Measurements from ENCODE around the gene PLLP. TPM values are rescaled to one million over a fixed set of nuclear protein-coding genes. Genes with fewer than 3 reads are reported as not detected.

PLLP gene
- total RNA-seq, 4 donors from 2014 or later, result 4.4 to 13.5 (median 9.6) TPM

- no peak overlapping the region for H3K4me3 ChIP-seq
- peaks cover 0 to 17% (median 3%) of the 10 kb centered on the region in 4 donors for H3K4me1 ChIP-seq
- no peak for DNase-seq
- H3K36me3 ChIP-seq, result peaks cover 0 to 77% (median 19%) of the 10 kb centered on the region in 4 donors
- TF ChIP-seq EP300 (IDR thresholded peaks at IDR 0.05; ENCODE audit: low read depth) (no peak), POLR2AphosphoS5 (IDR thresholded peaks at IDR 0.05) (no peak), POLR2A (IDR thresholded peaks at IDR 0.05) (no peak), CTCF (IDR thresholded peaks at IDR 0.05) (no peak)
- peak overlapping the region; percentile 4 to 38 (median 31) for H3K27ac ChIP-seq
- WGBS, 2 donors (ENCODE audit: low coverage in 1 of 2), result 50 to 60% methylated on average over 3 to 8 of the region's 8 CpGs
- no peaks in the 10 kb centered on the region for H3K9me3 ChIP-seq
- no peaks in the 10 kb centered on the region for H3K27me3 ChIP-seq
- in situ Hi-C loops (cut with MboI; ENCODE audit: low pct_ligation_motif_present in 1 of 4, low pct_unique_long_range_greater_than_20kb in 1 of 4, low sequenced_read_pairs in 3 of 4), result no loop called here
- intact Hi-C loops (cut with DNase I; ENCODE audit: low total_unique reads), result no loop called here
These were observed 49.1 kb downstream of the PLLP start for GRCh38 chr16:57235128-57236021.

GRCh38 chr16:57234707-57235092 lies 49.8 kb downstream of the PLLP start:
- no peak for TF ChIP-seq EP300 (IDR thresholded peaks at IDR 0.05; ENCODE audit: low read depth)
- TF ChIP-seq CTCF (IDR thresholded peaks at IDR 0.05), result no peak
- no peak for TF ChIP-seq POLR2AphosphoS5 (IDR thresholded peaks at IDR 0.05)
- no peak for TF ChIP-seq POLR2A (IDR thresholded peaks at IDR 0.05)
- Histone ChIP-seq H3K9me3 (no peaks in the 10 kb centered on the region), H3K27me3 (no peaks in the 10 kb centered on the region), H3K4me3 (no peak overlapping the region), H3K36me3 (peaks cover 0 to 80% (median 22%) of the 10 kb centered on the region in 4 donors), H3K27ac (peak overlapping the region; percentile 4 to 38 (median 31)), H3K4me1 (peaks cover 0 to 17% (median 3%) of the 10 kb centered on the region in 4 donors)
- no peak for DNase-seq
- in situ Hi-C loops (cut with MboI; ENCODE audit: low pct_ligation_motif_present in 1 of 4, low pct_unique_long_range_greater_than_20kb in 1 of 4, low sequenced_read_pairs in 3 of 4) (no loop called here), intact Hi-C loops (cut with DNase I; ENCODE audit: low total_unique reads) (no loop called here)

GRCh38 chr16:57233944-57234706 lies 50.3 kb downstream of the PLLP start:
- H3K9me3 ChIP-seq, result no peaks in the 10 kb centered on the region
- intact Hi-C loops (cut with DNase I; ENCODE audit: low total_unique reads) (no loop called here), in situ Hi-C loops (cut with MboI; ENCODE audit: low pct_ligation_motif_present in 1 of 4, low pct_unique_long_range_greater_than_20kb in 1 of 4, low sequenced_read_pairs in 3 of 4) (no loop called here)
- no peak for DNase-seq
- peak overlapping the region in 2 of 4 donors; percentile 34 to 38 for H3K27ac ChIP-seq
- no peak overlapping the region for H3K4me3 ChIP-seq
- no peak for TF ChIP-seq POLR2AphosphoS5 (IDR thresholded peaks at IDR 0.05)
- TF ChIP-seq CTCF (IDR thresholded peaks at IDR 0.05), result no peak
- TF ChIP-seq POLR2A (IDR thresholded peaks at IDR 0.05), result no peak
- TF ChIP-seq EP300 (IDR thresholded peaks at IDR 0.05; ENCODE audit: low read depth), result no peak
- WGBS, 2 donors (ENCODE audit: low coverage in 1 of 2), result 92 to 93% methylated on average over 9 of the region's 9 CpGs
- no peaks in the 10 kb centered on the region for H3K27me3 ChIP-seq
- peaks cover 0 to 79% (median 20%) of the 10 kb centered on the region in 4 donors for H3K36me3 ChIP-seq
- peaks cover 0 to 17% (median 3%) of the 10 kb centered on the region in 4 donors for H3K4me1 ChIP-seq

- Histone ChIP-seq H3K9me3 (no peaks in the 10 kb centered on the region), H3K27me3 (no peaks in the 10 kb centered on the region), H3K4me3 (no peak overlapping the region), H3K4me1 (peaks cover 0 to 17% (median 3%) of the 10 kb centered on the region in 4 donors), H3K36me3 (peaks cover 0 to 64% (median 27%) of the 10 kb centered on the region in 4 donors), H3K27ac (no peak overlapping the region)
- intact Hi-C loops (cut with DNase I; ENCODE audit: low total_unique reads) (no loop called here), in situ Hi-C loops (cut with MboI; ENCODE audit: low pct_ligation_motif_present in 1 of 4, low pct_unique_long_range_greater_than_20kb in 1 of 4, low sequenced_read_pairs in 3 of 4) (no loop called here)
- no peak for DNase-seq
- WGBS, 2 donors (ENCODE audit: low coverage in 1 of 2), result 91 to 100% methylated on average over 1 to 3 of the region's 3 CpGs
- TF ChIP-seq POLR2A (IDR thresholded peaks at IDR 0.05), result no peak
- no peak for TF ChIP-seq CTCF (IDR thresholded peaks at IDR 0.05)
- no peak for TF ChIP-seq EP300 (IDR thresholded peaks at IDR 0.05; ENCODE audit: low read depth)
- no peak for TF ChIP-seq POLR2AphosphoS5 (IDR thresholded peaks at IDR 0.05)
These were observed 52.6 kb downstream of the PLLP start for GRCh38 chr16:57231821-57232350.
